ENCODE data around the gene SNTG2. TPM values are rescaled to one million over a fixed set of nuclear protein-coding genes. Genes with fewer than 3 reads are reported as not detected.

The SNTG2 gene
- total RNA-seq, 4 donors from 2014 or later = 3.3 to 7.4 (median 4.5) TPM

DNA sequence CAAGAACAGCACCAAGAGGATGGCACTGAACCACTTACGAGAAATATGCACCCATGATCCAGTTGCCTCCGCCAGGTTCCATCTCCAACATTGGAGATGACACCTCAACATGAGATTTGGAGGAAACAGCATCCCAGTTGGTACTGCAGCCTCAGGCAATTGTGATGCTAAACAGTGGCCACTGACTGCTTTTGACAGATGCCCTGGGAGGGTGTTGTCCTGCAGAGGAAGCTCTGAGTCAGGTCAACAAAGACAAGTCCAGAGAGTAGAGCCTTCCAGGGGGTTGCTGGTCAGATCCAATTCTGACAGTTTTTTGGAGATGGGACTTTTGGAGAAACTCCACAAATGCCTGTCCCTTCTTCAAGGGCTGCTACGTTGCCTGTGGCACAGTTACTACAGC is 82.4 kb downstream of the SNTG2 start:
- no peak for TF ChIP-seq EP300 (IDR thresholded peaks at IDR 0.05)
- no peak for TF ChIP-seq CTCF (IDR thresholded peaks at IDR 0.05)
- no peak for TF ChIP-seq POLR2AphosphoS5 (IDR thresholded peaks at IDR 0.05)
- no peak for TF ChIP-seq POLR2A (IDR thresholded peaks at IDR 0.05; ENCODE audit: low read depth)
- peaks cover 0 to 9% (median 0%) of the 10 kb centered on the region in 4 donors for H3K27me3 ChIP-seq
- H3K27ac ChIP-seq (replicated peaks in 1 of 4) = no peak overlapping the region
- no peak for DNase-seq (ENCODE audit: extremely low spot score)
- no peaks in the 10 kb centered on the region for H3K36me3 ChIP-seq
- WGBS = 86% methylated on average over 3 of the region's 3 CpGs
- H3K4me3 ChIP-seq = no peak overlapping the region
- intact Hi-C loops (cut with DNase I) = no loop called here
- no peaks in the 10 kb centered on the region for H3K4me1 ChIP-seq
- peaks cover 0 to 3% (median 0%) of the 10 kb centered on the region in 4 donors for H3K9me3 ChIP-seq

- DNase-seq (ENCODE audit: extremely low spot score) = no peak
- no peak overlapping the region for H3K27ac ChIP-seq (replicated peaks in 1 of 4)
- H3K4me1 ChIP-seq = no peaks in the 10 kb centered on the region
- H3K27me3 ChIP-seq = peaks cover 0 to 19% (median 0%) of the 10 kb centered on the region in 4 donors
- H3K9me3 ChIP-seq = peaks cover 0 to 3% (median 0%) of the 10 kb centered on the region in 4 donors
- intact Hi-C loops (cut with DNase I) = no loop called here
- 64% methylated on average over 4 of the region's 4 CpGs for WGBS
- TF ChIP-seq EP300 (IDR thresholded peaks at IDR 0.05) (no peak), POLR2AphosphoS5 (IDR thresholded peaks at IDR 0.05) (no peak), POLR2A (IDR thresholded peaks at IDR 0.05; ENCODE audit: low read depth) (no peak), CTCF (IDR thresholded peaks at IDR 0.05) (no peak)
- H3K36me3 ChIP-seq = no peaks in the 10 kb centered on the region
- no peak overlapping the region for H3K4me3 ChIP-seq
Observed at GRCh38 chr2:1037066-1037465, 86.4 kb downstream of the SNTG2 start.

DNA sequence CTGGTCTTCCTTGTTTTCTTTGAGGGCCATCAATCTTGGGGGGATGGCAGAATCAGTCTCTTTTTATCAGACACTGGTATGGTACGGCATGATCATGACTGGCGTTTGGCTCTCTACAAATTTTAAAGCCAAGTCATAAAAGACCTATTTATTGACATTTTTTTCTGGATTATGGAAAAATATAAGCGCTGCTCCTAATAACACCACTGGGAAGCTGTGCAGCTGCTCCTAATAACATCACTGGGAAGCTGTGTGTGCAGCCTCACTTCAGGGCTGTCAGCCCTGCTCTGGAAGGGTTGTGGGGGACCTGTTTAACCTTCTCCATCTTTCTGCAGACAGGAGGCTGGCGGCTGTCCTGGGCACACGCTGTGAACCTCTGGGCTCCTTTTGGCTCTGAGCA is 88.9 kb downstream of the SNTG2 start:
- TF ChIP-seq EP300 (IDR thresholded peaks at IDR 0.05) (no peak), CTCF (IDR thresholded peaks at IDR 0.05) (no peak), POLR2AphosphoS5 (IDR thresholded peaks at IDR 0.05) (no peak), POLR2A (IDR thresholded peaks at IDR 0.05; ENCODE audit: low read depth) (no peak)
- intact Hi-C loops (cut with DNase I) = no loop called here
- Histone ChIP-seq H3K4me1 (no peaks in the 10 kb centered on the region), H3K27me3 (peaks cover 0 to 19% (median 0%) of the 10 kb centered on the region in 4 donors), H3K9me3 (peaks cover 0 to 18% (median 8%) of the 10 kb centered on the region in 4 donors), H3K27ac (replicated peaks in 1 of 4) (no peak overlapping the region), H3K4me3 (no peak overlapping the region), H3K36me3 (no peaks in the 10 kb centered on the region)
- no peak for DNase-seq (ENCODE audit: extremely low spot score)
- WGBS = 69% methylated on average over 3 of the region's 5 CpGs

DNA sequence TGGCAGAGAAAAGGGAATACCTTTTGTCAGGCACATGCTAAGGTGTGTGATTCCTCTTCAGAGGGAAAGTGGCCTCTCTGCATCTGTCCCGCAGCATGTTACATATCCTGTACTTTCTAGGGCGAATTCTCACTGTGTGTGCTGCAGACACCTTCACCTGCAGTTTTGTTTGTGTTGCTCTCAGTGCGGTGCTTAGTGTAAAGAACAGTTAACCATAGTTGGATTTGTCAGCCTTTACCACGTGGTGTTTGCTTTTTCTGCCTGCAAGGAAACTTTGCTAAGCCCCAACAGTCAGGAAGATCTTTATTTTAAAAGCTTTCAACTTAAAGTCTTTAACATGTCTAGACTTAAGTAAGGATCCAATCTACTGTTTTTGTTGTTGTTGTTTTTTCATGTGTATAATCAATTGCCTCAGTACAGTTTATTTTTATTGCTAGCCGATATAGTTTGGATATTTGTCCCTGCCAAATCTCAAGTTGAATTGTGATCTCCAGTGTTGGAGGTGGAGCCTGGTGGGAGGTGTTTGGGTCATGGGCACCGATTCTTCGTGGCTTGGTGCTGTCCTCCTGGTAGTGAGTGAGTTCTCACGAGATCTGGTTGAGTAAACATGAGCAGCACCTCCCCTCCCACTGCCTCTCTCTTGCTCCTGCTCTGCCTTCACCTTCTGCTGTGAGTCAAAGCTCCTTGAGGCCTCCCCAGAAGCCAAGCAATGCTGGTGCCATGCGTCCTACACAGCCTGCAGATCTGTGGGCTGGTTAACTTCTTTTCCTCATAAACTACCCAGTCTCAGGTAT is 90.6 kb downstream of the SNTG2 start:
- DNase-seq (ENCODE audit: extremely low spot score) = no peak
- Histone ChIP-seq H3K27ac (replicated peaks in 1 of 4) (no peak overlapping the region), H3K4me1 (no peaks in the 10 kb centered on the region), H3K9me3 (peaks cover 0 to 24% (median 12%) of the 10 kb centered on the region in 4 donors), H3K4me3 (no peak overlapping the region), H3K36me3 (no peaks in the 10 kb centered on the region), H3K27me3 (peaks cover 0 to 19% (median 0%) of the 10 kb centered on the region in 4 donors)
- intact Hi-C loops (cut with DNase I) = no loop called here
- WGBS = 77% methylated on average over 9 of the region's 9 CpGs
- TF ChIP-seq EP300 (IDR thresholded peaks at IDR 0.05) = no peak
- TF ChIP-seq POLR2A (IDR thresholded peaks at IDR 0.05; ENCODE audit: low read depth) = no peak
- TF ChIP-seq POLR2AphosphoS5 (IDR thresholded peaks at IDR 0.05) = no peak
- no peak for TF ChIP-seq CTCF (IDR thresholded peaks at IDR 0.05)

Measured in esophagus muscularis mucosa (tissue), 4 donors.